Pons (tissue), 1 donor: Measurements from ENCODE around the gene HOXA9.

Source experiments
- DNase-seq: peaks from one replicate; pipeline ENCODE4 v3.0.0-alpha.2; 2016; ENCODE audit warnings: low spot score

The HOXA9 gene

DNA sequence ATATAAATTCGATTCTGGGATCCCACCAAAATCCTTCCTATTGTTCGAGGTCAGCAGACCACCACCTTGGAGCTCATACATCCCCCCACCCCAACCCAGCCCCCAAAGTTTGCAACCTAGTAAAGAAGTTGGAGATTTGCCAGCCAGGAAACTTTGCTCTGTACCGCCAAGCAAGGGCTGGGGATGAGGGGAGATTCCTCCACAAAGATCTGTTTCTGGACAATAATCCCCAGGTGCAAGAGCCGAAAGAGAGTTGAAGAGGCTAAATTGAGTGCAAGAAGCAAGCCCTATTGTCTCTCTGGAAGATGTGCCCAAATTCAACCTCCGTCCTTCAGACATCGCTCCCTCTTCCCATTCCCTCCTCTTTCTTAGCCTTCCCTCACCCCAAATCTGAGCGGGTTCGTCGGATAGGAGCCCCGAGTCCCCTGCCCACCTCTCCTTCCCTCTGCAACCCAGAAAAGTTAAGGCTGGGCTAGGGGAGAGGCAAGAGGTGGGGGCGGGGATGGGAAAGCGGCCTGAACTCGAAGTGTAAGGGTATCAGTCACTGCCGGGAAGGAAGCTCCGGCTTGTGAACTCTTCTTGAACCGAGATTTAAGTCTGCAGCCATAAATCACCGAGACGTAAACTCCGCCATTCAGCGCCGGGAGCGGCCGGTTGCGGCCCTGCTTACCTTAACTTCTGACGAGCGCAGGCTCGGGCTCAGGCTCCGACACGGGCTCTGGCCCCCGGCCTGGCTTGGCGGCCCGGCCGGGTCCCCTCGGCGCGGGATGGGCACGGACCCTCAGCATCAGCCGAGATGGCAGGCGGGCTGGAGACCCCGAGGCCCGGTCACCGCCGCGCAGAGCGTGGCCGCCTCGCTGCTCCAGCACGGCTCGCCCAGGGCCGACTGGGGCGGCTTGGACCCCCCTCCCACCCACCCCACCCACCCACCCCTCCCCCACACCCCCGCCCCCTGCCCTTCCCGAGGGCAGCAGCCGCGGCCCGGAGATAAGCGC lies 52.1 kb downstream of the HOXA9 start:
- DNase-seq, result no peak
